HEK293 (cell line): ENCODE measurements around the gene MAML3.

Experiments used
- CTCF ChIA-PET: fragments of 350-600 bp; formaldehyde crosslinking; extraction: SDS; loops from one replicate; lab custom pipeline; 2021; ENCODE audit warnings: antibody characterized with exemption; lab: Yijun Ruan, JAX
- POLR2A ChIA-PET: fragments of 300-600 bp; formaldehyde crosslinking; extraction: SDS; loops from one replicate; lab custom pipeline; 2020; ENCODE audit warnings: antibody characterized with exemption, inconsistent platforms; lab: Yijun Ruan, JAX
- H3K27ac ChIP-seq: fragments of 200-500 bp; sonication (Bioruptor generic); 2 replicates; pipeline ENCODE4 v1.5.1; 2014; ENCODE audit warnings: low read depth, low read length, control low read depth, inconsistent platforms; ENCODE audit errors: extremely low read depth
- H3K36me3 ChIP-seq, 2 experiments: fragments of 200-500 bp in 1 of 2; sonication (Bioruptor generic) in 1 of 2; 1 replicate in 1 of 2; 2 replicates in 1 of 2; pipeline ENCODE4 v1.5.1; 2014 to 2017; ENCODE audit warnings: inconsistent platforms in 2 of 2, low read length in 2 of 2; ENCODE audit not compliant: control insufficient read depth in 2 of 2, insufficient read depth in 1 of 2
- H3K4me1 ChIP-seq: fragments of 200-500 bp; sonication (Bioruptor generic); 2 replicates; pipeline ENCODE4 v1.5.1; 2014; ENCODE audit warnings: mild to moderate bottlenecking, low read length, inconsistent platforms; ENCODE audit not compliant: control insufficient read depth, insufficient read depth
- H3K4me3 ChIP-seq: 2 replicates; pipeline ENCODE4 v1.5.1; 2011; ENCODE audit warnings: low read depth, mild to moderate bottlenecking, control low read depth, low read length, moderate library complexity
- H3K9me3 ChIP-seq: fragments of 200-500 bp; sonication (Bioruptor generic); 2 replicates; pipeline ENCODE4 v1.5.1; 2014; ENCODE audit warnings: low read depth, low read length, inconsistent platforms; ENCODE audit not compliant: control insufficient read depth, insufficient read depth
- KLF16 ChIP-seq: fragments of 450-650 bp; formaldehyde crosslinking; IDR thresholded peaks from 2 replicates; pipeline ENCODE4 v1.5.1; 2017; ENCODE audit warnings: missing biosample characterization, missing genetic modification characterization
- MZF1 ChIP-seq: fragments of 450-650 bp; formaldehyde crosslinking; IDR thresholded peaks from 2 replicates; pipeline ENCODE4 v1.5.1; 2017; ENCODE audit warnings: missing biosample characterization, missing genetic modification characterization, borderline replicate concordance
- SETDB1 ChIP-seq: IDR thresholded peaks from one replicate; pipeline ENCODE4 v1.6.1; 2017; ENCODE audit warnings: mild to moderate bottlenecking, low read length, moderate library complexity, mixed read lengths; ENCODE audit not compliant: insufficient read length
- SP2 ChIP-seq: fragments of 450-650 bp; formaldehyde crosslinking; IDR thresholded peaks from 2 replicates; pipeline ENCODE4 v1.5.1; 2016; ENCODE audit warnings: missing biosample characterization, missing genetic modification characterization
- TRIM28 ChIP-seq: IDR thresholded peaks from 2 replicates; pipeline ENCODE4 v1.6.1; 2011; ENCODE audit warnings: low read length, control low read depth, borderline replicate concordance
- ZFP69B ChIP-seq: fragments of 450-650 bp; formaldehyde crosslinking; IDR thresholded peaks from 2 replicates; pipeline ENCODE4 v1.5.1; 2016; ENCODE audit warnings: missing biosample characterization, missing genetic modification characterization
- ZNF133 ChIP-seq: fragments of 450-650 bp; formaldehyde crosslinking; IDR thresholded peaks from 2 replicates; pipeline ENCODE4 v1.5.1; 2016; ENCODE audit warnings: missing biosample characterization, missing genetic modification characterization
- ZNF138 ChIP-seq: fragments of 450-650 bp; formaldehyde crosslinking; IDR thresholded peaks from 2 replicates; pipeline ENCODE4 v1.5.1; 2016; ENCODE audit warnings: missing biosample characterization, missing genetic modification characterization, borderline replicate concordance
- ZNF140 ChIP-seq: fragments of 450-650 bp; formaldehyde crosslinking; IDR thresholded peaks from 2 replicates; pipeline ENCODE4 v1.5.1; 2016; ENCODE audit warnings: missing biosample characterization, missing genetic modification characterization
- ZNF350 ChIP-seq: fragments of 450-650 bp; formaldehyde crosslinking; IDR thresholded peaks from 2 replicates; pipeline ENCODE4 v1.5.0; 2017; ENCODE audit warnings: missing biosample characterization, mild to moderate bottlenecking, missing genetic modification characterization
- ZNF416 ChIP-seq: fragments of 450-650 bp; formaldehyde crosslinking; IDR thresholded peaks from 2 replicates; pipeline ENCODE4 v1.5.1; 2016; ENCODE audit warnings: missing biosample characterization, missing genetic modification characterization
- ZNF426 ChIP-seq: fragments of 450-650 bp; formaldehyde crosslinking; IDR thresholded peaks from 2 replicates; pipeline ENCODE4 v1.5.1; 2017; ENCODE audit warnings: missing biosample characterization, missing genetic modification characterization, mild to moderate bottlenecking, inconsistent platforms, moderate library complexity
- ZNF48 ChIP-seq: fragments of 450-650 bp; formaldehyde crosslinking; IDR thresholded peaks from 2 replicates; pipeline ENCODE4 v1.5.1; 2016; ENCODE audit warnings: missing biosample characterization, missing genetic modification characterization
- ZNF549 ChIP-seq: fragments of 450-650 bp; IDR thresholded peaks from 2 replicates; pipeline ENCODE4 v1.5.1; 2018; ENCODE audit warnings: missing biosample characterization, missing genetic modification characterization, mild to moderate bottlenecking, inconsistent platforms, moderate library complexity
- ZNF561 ChIP-seq: fragments of 450-650 bp; IDR thresholded peaks from 2 replicates; pipeline ENCODE4 v1.5.1; 2018; ENCODE audit warnings: missing biosample characterization, missing genetic modification characterization, borderline replicate concordance
- ZNF623 ChIP-seq: fragments of 450-650 bp; formaldehyde crosslinking; IDR thresholded peaks from 2 replicates; pipeline ENCODE4 v1.5.1; 2016; ENCODE audit warnings: missing biosample characterization, missing genetic modification characterization
- ZNF768 ChIP-seq: fragments of 450-650 bp; formaldehyde crosslinking; IDR thresholded peaks from 2 replicates; pipeline ENCODE4 v1.5.1; 2018; ENCODE audit warnings: missing biosample characterization, mild to moderate bottlenecking, missing genetic modification characterization
- ZNF843 ChIP-seq: fragments of 450-650 bp; formaldehyde crosslinking; IDR thresholded peaks from 2 replicates; pipeline ENCODE4 v1.5.1; 2016; ENCODE audit warnings: missing biosample characterization, missing genetic modification characterization
- TF ChIP-seq, protein P1 (sequence below): fragments of 450-650 bp; formaldehyde crosslinking; IDR thresholded peaks from 2 replicates; pipeline ENCODE4 v1.5.1; 2016; ENCODE audit warnings: missing biosample characterization, missing genetic modification characterization

Gene MAML3

DNA sequence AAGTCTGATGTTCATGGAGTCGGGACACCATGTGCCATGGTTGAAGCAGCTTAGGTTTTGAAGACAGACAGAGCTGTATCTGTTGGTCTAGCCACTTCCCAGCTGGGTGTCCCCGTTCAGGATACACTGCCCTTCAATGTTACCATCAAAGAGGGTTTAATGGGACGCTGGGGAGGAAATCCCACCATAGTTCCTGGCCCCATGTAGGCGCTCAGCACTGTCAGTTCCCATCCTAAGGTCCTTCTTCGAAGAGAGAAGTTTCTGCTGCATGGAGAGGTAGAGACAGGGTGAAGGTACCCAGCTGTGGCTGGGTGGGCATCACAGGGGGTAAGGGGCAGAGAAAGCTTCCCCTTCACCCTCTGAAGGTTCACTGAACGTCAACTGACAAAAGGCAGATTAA lies 484.6 kb downstream of the MAML3 start (continued):
- TF ChIP-seq KLF16 (tag by site-specific recombination): no peak
- TF ChIP-seq ZNF549 (tag by site-specific recombination): no peak
- TF ChIP-seq ZFP69B: no peak
- no peak for TF ChIP-seq ZNF416

DNA sequence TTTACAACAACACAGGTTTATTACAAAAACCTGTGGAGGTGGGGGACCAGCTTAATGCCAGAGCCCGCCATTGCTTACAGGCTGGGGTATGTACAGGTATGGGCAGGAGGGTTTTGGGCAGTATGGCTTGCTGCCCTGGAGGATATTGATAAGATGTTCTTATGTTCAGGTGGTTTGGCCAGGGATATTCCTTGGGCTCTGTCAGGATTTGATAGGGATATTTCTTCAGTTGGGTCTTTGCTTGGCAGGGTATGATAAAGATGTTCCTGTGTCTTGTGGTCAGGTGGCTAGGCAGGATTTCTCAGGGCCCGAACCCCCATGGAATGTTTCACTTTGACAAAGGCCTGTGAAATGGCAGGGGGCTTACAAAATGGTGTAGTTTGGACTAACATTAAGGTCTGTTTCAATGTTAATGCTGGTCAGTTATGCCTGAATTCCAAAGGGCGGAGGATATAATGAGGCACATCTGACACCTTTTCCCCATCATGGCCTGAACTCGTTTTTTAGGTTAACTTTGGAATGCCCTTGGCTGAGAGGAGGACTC lies 485.3 kb downstream of the MAML3 start:
- no peak for TF ChIP-seq ZNF843 (tag by site-specific recombination)
- TF ChIP-seq ZNF138 (tag by site-specific recombination): no peak
- no peak for TF ChIP-seq ZNF350
- TF ChIP-seq, protein P1, sequence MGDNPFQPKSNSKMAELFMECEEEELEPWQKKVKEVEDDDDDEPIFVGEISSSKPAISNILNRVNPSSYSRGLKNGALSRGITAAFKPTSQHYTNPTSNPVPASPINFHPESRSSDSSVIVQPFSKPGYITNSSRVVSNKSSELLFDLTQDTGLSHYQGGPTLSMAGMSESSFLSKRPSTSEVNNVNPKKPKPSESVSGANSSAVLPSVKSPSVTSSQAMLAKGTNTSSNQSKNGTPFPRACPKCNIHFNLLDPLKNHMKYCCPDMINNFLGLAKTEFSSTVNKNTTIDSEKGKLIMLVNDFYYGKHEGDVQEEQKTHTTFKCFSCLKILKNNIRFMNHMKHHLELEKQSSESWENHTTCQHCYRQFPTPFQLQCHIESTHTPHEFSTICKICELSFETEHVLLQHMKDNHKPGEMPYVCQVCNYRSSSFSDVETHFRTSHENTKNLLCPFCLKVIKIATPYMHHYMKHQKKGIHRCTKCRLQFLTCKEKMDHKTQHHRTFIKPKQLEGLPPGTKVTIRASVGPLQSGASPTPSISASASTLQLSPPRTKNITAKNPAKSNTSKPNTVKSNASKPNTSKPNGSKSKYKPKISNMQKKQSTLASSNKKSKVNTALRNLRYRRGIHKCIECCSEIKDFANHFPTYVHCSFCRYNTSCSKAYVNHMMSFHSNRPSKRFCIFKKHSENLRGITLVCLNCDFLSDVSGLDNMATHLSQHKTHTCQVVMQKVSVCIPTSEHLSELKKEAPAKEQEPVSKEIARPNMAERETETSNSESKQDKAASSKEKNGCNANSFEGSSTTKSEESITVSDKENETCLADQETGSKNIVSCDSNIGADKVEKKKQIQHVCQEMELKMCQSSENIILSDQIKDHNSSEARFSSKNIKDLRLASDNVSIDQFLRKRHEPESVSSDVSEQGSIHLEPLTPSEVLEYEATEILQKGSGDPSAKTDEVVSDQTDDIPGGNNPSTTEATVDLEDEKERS (tag by site-specific recombination): no peak
- no peak for TF ChIP-seq ZNF133
- no peak for TF ChIP-seq ZFP69B
- TF ChIP-seq MZF1 (tag by site-specific recombination): no peak
- no peak for TF ChIP-seq ZNF140 (tag by site-specific recombination)
- no peak for TF ChIP-seq ZNF623 (tag by site-specific recombination)
- no peak for TF ChIP-seq TRIM28
- no peak for TF ChIP-seq ZNF48 (tag by site-specific recombination)
- no peak for TF ChIP-seq SP2 (tag by site-specific recombination)
- TF ChIP-seq, all 188 proteins: peak for 0
- H3K4me1 ChIP-seq: no peaks in the 10 kb centered on the region
- no peak overlapping the region for H3K4me3 ChIP-seq
- ChIA-PET POLR2A (no interaction called here), CTCF (interaction anchor here (4.2 kb wide), 1 partner anchor 12 kb away, joined by 21 read pairs; no protein-coding TSS in a partner anchor)
- H3K27ac ChIP-seq: no peak overlapping the region
- peaks cover 0 to 4% of the 10 kb centered on the region in 2 experiments; a peak in 2 of 3 replicates for H3K36me3 ChIP-seq
- no peaks in the 10 kb centered on the region for H3K9me3 ChIP-seq

DNA sequence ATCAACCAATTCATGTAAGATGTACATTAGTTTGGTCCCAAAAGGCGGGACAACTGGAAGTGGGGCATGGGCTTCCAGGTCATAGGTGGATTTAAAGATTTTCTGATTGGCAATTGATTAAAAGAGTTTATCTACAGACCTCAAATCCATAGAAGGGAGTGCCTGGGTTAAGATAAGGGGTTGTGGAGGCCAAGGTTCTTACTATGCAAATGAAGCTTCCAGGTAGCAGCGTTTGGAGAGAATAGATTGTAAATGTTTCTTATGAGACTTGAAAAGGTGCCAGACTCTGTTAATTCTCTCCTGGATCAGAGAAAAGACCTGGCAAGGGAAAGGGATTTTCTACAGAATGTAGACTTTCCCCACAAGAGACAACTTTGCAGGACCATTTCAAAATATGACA lies 485.9 kb downstream of the MAML3 start:
- Histone ChIP-seq H3K36me3 (peaks cover 0 to 4% of the 10 kb centered on the region in 2 experiments; a peak in 1 of 3 replicates), H3K9me3 (no peaks in the 10 kb centered on the region), H3K4me1 (no peaks in the 10 kb centered on the region), H3K27ac (no peak overlapping the region), H3K4me3 (no peak overlapping the region)
- ChIA-PET POLR2A (no interaction called here), CTCF (interaction anchor here (4.2 kb wide), 1 partner anchor 11 kb away, joined by 21 read pairs; no protein-coding TSS in a partner anchor)
- TF ChIP-seq SETDB1 (no peak), ZNF133 (no peak), ZNF768 (tag by site-specific recombination) (no peak), ZNF561 (tag by site-specific recombination) (no peak), ZNF426 (tag by site-specific recombination) (no peak)
